Neural progenitor cell (in vitro differentiated cells): Measurements from ENCODE around the gene SF3B5.

ENCODE experiments used
- EZH2 ChIP-seq: fragments of 200-600 bp; sonication (generic); IDR thresholded peaks from 2 replicates; pipeline ENCODE4 v1.6.1; 2017; ENCODE audit warnings: antibody characterized with exemption, mild to moderate bottlenecking, moderate library complexity
- EZH2phosphoT487 ChIP-seq: fragments of 200-600 bp; sonication (generic); IDR thresholded peaks from 2 replicates; pipeline ENCODE4 v1.6.1; 2017; ENCODE audit warnings: antibody characterized with exemption
- TF ChIP-seq, protein P1 (sequence below): fragments of 200-600 bp; sonication (generic); IDR thresholded peaks from 2 replicates; pipeline ENCODE4 v1.5.1; 2017; ENCODE audit warnings: antibody characterized with exemption, mild to moderate bottlenecking

GRCh38 chr6:144049386-144049785 lies 46.0 kb downstream of the SF3B5 start:
- TF ChIP-seq, protein P1, sequence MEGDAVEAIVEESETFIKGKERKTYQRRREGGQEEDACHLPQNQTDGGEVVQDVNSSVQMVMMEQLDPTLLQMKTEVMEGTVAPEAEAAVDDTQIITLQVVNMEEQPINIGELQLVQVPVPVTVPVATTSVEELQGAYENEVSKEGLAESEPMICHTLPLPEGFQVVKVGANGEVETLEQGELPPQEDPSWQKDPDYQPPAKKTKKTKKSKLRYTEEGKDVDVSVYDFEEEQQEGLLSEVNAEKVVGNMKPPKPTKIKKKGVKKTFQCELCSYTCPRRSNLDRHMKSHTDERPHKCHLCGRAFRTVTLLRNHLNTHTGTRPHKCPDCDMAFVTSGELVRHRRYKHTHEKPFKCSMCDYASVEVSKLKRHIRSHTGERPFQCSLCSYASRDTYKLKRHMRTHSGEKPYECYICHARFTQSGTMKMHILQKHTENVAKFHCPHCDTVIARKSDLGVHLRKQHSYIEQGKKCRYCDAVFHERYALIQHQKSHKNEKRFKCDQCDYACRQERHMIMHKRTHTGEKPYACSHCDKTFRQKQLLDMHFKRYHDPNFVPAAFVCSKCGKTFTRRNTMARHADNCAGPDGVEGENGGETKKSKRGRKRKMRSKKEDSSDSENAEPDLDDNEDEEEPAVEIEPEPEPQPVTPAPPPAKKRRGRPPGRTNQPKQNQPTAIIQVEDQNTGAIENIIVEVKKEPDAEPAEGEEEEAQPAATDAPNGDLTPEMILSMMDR = no peak
- TF ChIP-seq EZH2 = no peak
- no peak for TF ChIP-seq EZH2phosphoT487
